Urothelium cell line (cell line): Measurements from ENCODE around the gene LIMCH1.

Source experiments
- DNase-seq: peaks from one replicate; pipeline ENCODE4 v3.0.0; 2011; ENCODE audit warnings: low spot score, mixed read lengths
- FAIRE-seq: peaks from 2 replicates; lab custom pipeline; 2011; peaks lifted over from hg19 to GRCh38; lab: Jason Lieb, UNC

LIMCH1 gene

DNA sequence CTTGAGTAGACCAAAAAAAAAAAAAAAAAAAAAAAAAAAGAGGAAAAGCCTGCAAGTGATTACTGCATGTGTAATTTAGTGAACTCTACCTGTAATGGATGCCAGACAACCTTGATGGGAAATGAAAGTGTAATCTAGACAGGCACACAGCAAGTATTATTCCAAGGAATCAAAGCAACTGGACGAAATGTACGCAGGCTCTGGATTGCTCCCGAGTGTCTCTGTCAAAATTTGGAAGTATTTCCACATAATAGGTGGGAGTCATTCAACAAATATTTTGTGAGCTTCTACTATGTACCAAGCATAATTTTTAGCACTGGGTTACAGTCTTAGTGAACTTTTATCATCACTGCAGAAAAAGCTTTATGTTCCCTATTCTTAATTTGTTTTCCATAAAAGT is 64.2 kb downstream of the LIMCH1 start:
- FAIRE-seq (no peak), DNase-seq (no peak)

DNA sequence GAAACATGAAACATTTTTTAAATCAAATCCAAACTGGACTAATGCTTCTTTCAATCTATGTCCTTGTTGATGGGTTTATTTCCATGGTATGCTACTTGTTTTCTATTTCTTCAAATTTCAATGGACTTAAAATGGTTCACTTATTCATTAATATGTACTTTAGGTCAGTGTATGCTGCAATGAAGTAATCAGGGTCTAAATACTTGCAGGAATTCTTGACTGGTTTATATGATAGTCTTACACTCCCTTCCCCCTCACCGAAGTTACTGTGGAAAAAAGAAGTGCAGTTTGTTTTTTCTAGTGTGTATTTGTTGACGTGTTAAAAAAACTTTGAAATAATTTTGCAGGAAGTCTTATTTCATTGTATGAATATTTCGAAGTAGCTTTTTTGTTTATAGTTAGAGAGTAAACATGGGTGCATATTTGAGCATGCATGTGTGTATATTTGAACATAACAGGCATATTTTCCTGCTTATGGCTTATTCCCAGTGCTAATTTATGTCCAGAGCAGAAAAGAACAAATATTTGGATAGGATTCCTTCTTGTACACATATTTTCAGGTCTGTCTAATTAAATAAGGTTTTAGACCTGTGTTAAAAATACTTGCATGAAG is 65.0 kb downstream of the LIMCH1 start:
- DNase-seq (no peak), FAIRE-seq (no peak)

DNA sequence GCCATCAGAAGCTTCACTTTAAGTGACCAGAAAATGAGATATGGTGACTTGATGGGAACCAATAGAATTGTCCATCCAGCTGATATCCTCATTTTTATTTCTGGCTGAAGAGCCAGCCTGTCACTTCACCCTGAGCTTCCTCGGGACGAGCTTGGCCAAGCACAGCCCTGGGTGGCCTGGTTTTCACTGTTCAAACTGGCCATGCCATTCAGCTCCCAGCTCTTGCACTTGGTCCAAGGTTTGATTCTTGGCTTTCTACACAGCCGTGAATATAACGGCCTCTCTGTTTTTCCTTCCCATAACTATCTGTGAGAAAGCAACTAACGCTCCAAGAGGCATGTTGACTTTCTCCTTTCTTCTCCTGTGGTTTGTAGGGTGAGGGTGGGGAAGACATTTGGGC is 71.9 kb downstream of the LIMCH1 start:
- no peak for DNase-seq
- FAIRE-seq = no peak

DNA sequence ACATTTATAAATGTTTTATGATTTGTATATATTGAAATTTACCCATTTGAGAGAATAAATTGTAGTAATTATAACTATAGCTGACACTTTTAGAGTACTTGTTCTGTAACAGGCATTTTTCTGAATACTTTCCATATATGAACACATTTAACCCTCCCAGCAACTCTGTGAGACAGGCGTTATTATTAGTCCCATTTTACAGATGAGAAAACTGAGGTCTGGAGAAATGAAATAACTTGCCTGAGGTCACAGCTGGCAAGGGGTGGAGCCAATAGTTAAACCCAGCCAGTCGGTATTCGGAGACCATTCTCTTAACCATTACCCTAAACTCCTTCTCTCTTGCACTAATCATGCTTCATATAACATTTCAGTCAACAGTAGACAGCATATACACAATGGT is 72.5 kb downstream of the LIMCH1 start:
- no peak for FAIRE-seq
- DNase-seq = no peak

DNA sequence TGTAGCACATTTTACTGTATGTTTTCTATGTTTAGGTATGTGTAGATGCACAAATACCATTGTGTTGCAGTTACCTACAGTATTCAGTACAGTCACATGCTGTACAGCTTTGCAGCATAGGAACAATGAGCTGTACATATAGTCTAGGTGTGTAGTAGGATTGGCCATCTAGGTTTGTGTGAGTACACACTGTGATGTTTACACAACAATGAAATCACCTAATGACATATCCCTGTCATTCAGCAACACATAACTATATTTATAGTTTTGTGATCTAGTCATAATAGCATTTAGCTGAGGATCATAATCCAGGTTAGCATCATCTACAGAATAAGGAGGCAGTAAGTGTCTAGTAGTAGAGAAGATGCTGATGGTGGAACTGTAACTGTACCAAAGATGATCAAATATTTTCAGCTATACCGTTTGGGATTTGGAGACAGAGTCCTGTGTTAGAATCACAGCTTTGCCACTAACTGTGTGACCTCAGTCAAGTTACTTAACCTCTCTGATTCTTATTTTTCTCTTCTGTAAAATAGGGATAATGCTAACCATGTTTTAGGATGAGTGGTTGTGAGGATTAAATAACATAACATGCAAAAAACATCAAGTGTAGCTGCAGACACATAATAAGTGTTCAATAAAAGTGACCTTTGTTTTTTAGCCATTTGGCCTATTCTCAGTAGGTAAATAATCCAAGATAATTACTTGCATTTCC is 73.3 kb downstream of the LIMCH1 start:
- FAIRE-seq (peak; percentile 59), DNase-seq (no peak)

DNA sequence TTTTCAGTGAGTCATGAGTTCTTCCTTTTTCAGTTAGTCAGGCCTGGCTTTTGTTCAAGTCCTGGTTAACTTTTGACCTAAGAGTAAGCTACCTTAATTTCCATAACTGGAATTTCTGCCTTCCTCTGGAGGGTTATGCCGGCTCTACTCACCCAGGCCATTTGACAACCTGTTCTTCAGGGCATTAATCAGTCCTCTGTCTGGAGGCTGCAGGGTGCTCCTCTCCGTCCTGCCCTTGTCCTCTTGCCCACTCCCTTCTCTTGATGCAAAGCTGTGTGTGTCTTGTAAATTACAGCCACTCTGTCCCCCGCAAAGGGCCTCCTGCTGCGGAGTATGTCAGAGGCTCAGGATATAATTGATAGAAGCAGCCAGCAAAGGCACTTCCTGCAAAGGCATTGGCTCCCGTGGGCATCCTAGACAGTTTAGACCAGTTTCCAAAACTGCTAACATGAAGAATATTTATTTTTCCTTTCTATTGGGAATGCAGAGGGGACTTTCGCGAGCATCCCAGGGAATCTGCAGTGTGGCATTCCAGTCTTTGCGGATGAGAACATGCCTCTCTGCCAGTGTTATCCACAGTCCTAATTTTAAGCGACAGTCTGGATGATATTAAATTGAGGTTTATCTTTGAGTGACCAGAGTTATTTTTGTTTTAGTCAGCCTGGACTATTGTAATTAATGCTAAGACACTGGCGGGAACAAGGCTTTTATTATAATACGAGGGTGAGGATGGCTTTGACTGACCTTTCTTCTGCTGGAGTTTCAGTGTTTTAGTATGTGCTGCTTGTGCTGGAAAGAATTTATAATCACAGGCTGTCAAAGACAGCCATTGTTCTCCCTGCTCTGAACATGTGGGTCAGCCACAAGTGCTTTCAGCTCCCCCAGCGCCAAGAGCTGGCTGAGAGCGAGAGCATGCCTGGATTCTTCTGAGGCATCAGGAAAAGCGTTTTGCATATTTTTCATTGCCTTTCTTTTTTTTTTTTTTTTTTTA is 74.2 kb downstream of the LIMCH1 start:
- FAIRE-seq (peak; percentile 61), DNase-seq (peak; percentile 81)

DNA sequence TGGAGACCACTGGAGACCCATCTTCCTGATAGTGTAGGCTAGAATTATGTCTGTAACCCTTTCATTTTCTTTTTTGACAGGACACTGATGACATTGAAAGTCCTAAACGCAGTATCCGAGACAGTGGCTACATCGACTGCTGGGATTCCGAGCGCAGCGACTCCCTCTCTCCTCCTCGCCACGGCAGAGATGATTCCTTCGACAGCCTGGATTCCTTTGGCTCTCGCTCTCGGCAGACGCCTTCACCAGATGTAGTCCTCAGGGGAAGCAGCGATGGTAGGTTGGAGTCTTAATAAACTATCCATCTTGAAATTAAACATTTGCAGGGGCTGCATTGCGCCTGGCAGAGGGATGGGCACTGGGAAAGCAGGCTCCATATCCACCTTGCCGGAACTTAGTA is 75.4 kb downstream of the LIMCH1 start:
- no peak for DNase-seq
- FAIRE-seq = no peak

DNA sequence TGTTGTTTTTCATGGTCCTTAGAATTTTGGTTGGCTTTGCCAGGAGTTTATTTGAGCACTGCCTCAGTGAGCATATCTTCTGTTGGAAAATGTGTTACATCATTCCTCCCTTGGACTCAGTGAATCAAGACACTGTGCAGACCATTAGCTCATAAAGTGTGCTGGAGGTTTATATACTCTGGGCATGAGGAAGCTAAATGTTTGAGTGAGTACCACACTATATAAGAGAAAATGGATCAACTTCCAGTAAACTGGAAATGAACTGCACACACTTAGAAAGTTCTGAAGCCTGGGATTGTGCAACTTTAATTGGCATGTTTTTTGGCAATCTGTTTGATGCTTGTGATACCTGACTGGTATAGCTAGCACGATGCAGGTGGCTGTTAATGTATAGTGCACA is 75.9 kb downstream of the LIMCH1 start:
- FAIRE-seq (peak; percentile 35), DNase-seq (no peak)

DNA sequence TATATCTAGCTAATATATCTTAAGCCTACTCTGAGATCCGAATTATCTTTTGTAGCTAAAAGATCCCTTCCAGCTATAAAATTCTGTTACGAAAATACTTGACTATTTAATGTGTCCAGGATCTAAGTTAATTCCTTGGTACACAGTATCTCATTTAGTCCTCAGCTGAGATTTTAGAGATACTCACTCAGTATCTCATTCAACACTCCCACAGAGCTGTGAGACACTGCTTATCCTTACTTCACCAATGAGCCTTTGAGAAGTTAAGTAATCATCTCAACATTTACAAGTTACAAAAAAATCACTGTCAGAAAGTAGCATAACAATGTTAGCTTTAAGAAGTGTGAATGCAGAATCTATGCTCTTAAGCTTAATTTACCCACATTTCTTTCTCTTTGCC is 76.6 kb downstream of the LIMCH1 start:
- peak; percentile 9 for FAIRE-seq
- DNase-seq = no peak

DNA sequence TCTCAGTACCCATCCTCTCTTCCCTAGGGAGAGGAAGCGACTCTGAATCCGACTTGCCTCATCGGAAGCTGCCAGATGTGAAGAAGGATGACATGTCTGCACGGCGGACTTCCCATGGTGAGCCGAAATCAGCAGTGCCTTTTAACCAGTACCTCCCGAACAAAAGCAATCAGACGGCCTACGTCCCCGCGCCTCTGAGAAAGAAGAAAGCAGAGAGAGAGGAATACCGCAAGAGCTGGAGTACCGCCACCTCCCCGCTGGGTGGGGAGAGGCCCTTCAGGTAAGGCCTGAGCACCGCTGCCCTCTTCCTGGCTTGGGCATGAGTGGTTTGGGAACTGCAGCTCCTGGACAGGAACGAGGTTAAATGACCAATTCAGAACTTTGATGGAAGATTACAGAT is 81.2 kb downstream of the LIMCH1 start:
- DNase-seq (no peak), FAIRE-seq (no peak)

DNA sequence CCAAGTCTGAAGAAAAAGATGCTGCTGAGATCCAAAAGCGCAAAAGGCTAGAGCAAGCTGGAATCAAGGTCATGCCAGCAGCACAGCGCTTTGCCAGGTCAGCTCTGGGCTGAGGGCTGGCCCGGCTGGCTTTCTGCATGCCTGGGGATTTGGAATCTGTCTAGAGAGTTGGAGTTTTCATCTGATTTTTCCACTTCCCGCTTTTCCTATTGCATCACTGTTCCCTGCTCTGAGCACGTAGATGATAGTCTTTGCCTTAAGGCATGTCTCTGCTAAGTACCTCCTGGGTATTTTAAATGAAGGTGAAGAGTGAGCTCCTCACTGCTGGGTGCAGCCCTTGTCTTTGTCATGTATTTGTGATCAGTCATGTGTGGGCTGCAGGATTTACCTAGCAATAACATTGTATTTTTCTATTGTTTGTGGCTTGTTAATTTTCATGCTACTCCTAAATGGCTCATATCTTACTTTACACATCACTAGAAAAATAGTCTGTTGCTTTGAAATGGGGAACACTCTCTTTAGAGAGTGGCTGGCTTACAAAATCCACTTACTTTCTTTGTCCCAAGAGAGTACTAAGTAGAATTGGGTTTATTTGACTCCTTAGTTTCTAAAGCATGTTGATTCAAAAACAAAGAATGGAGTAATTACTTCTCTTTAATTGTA is 82.8 kb downstream of the LIMCH1 start:
- DNase-seq = no peak
- FAIRE-seq = no peak

DNA sequence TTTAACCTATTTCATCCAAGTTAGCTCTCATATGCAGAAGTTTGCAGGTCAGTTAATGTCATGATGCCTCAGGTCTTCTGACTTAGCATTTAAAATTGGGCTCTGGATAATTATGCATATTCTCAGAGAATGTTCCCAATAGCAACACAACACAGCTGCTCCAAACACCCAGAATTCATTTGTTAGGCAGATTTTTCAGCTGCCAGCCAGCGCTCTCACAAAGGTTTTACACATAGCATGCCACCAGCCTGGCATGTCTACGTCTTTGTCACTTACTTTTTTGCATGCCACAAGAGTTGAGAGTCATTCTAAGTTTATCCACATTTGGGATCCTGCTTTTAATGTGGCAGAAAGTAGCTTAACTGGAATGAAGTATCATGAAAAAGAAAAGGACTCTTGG is 84.8 kb downstream of the LIMCH1 start:
- no peak for DNase-seq
- no peak for FAIRE-seq

DNA sequence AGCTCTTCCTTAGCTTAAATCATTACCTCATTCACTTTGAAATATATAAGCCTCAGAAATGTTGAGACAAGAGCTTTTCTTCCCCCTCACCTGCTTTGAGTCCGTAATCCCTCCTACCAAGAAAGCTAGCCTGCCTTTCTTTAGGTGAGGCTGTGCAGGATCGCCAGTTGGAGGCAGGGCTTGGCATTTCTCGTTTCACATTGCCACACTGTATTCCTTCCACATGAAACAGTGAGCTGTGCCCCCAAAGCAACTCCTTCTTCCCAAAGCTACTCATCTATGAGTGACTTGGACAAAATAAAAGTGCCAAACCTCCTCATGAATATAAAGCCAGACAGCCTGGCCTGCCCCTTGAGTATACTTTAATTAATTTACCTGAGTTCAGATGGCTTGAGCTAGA is 86.8 kb downstream of the LIMCH1 start:
- no peak for FAIRE-seq

DNA sequence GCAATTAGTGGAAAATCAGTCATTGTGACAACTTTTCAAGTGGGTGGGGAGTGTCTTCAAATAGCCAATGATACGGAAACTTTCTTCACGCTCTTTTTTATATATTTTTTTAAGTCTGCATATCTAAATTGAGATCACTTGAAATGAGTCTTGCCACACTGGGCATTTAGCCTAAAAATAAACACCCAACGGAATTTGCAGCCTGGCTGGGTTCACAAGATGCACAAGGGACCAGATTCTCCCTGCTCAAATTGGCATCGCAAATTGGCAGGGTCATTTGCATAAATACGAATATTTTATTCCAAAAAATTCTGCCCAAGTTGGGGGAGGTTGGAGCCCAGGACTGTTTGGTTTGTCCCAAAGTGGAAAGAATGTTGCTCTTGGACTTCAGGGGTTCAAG is 87.6 kb downstream of the LIMCH1 start:
- DNase-seq = no peak
- FAIRE-seq = no peak

More for the DNA sequence above, 86.8 kb downstream of the LIMCH1 start:
- no peak for DNase-seq

DNA sequence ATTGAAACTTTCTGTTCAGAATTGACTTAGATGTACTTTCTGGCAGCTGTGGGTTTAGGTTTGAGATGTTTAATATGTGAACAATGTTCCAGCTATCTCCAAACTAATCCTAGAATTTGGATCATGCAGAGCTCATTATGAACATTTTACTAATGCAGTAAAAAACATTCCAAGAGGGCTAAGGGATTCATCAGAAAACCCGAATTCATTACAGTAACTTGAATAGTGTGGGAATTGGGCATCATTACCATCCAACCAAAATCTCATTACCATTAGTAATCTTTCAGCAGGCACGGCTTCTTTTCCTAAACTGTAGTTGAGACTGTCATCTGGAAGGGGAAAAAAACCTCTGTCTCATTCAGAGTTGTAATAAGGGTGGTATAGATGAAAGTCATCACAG is 91.0 kb downstream of the LIMCH1 start:
- no peak for FAIRE-seq
- DNase-seq = no peak

DNA sequence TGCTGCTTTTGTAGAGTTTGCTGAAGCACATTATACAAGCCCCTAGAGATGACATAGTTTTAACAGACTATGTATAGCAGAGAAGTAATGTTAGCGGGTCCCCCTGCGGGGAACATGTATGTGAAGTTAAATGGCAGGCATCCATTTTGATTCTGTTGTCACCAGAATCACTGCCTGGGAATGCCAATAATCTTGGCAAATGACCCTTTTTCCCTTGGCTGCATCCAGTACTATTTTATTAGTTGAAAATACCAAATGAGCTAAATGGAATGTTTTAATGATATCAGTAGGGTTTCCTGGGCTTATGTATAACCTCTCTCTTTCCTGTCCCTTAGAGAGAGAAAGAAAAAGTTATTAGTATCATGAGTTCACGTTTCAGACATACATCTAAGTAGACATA is 93.6 kb downstream of the LIMCH1 start:
- no peak for FAIRE-seq
- DNase-seq = no peak

DNA sequence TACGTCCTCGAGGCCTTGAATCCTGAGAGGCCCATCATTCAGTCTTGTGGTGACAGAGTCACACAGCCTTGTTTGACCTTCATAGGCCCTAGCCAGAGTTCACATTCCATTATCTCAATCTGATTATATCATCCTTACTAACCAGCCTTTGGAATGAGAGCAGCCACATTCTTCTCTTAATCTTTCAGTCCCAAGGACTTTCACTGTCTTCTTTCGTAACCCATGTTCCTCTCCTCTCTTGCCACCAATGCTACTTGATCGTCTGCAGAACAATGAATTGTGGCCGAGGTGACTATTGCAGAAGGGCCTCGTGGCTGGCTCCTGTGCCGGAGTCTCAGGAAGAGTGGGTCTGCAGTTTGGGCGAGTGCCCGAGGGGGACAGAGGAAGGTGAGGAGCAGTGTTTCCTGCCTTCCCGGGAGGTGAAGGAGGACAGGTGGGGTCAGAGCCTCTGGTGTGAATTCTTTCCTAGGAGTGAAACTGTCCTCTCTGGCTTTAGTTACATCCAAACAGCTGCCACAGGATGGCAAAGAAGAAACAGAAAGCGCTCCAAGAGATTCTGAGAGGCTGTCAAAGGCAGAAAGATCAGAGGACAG is 94.6 kb downstream of the LIMCH1 start:
- FAIRE-seq (no peak), DNase-seq (no peak)

DNA sequence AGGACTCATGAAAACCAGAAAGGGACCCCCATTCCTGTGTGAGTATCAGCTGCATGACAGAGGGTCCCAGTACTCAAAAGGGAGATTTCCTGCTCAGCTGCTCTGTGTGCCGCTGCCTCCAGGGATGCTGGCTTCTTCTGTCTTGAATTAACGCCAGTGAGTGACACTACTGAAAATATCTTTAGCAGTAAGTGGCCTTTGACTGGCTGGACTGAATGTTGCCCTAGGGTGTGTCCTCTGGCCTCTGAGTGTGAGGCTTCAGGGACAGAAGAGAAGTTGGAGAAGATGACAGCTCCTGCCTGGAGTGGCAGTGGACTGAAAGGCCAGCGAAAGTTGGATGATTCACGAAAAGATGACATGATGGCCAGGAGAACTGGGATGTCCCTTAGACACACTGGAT is 95.4 kb downstream of the LIMCH1 start:
- DNase-seq (no peak), FAIRE-seq (no peak)

DNA sequence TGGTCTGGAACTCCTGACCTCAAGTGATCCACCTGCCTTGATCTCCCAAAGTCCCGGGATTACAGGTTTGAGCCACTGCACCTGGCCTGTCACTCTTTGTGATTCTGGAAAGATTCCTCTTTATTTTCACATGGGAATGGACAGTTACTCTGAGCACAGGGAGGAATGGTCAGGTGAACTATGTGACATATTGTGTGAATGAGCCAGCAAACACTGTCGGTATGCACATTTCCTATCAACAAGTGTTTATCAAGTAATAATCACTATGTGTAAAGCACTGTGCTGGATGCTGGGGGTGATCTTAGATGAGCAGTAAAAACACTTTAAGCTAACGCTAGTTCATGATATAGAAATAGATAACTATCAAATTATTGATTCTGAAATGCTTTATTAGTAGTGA is 97.5 kb downstream of the LIMCH1 start:
- no peak for DNase-seq
- no peak for FAIRE-seq

DNA sequence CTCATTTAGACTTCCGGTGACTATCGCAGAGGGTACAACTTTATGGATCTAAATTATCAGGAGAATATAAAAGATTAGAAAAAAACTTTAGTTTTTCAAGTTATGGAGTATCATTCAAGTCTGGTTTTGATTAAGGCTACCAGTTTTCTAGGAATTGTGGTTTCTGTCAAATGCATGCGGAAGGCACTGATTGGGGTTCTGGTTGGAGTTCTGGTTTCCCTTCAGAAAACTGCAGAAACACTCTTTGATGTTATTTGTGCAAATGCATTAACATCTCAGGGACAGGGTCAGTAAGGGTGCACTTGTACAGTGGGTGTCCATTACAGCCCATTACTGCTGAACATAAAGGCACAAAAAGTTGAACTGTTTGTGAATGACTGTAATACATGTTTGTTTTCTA is 100.2 kb downstream of the LIMCH1 start:
- DNase-seq (no peak), FAIRE-seq (no peak)

DNA sequence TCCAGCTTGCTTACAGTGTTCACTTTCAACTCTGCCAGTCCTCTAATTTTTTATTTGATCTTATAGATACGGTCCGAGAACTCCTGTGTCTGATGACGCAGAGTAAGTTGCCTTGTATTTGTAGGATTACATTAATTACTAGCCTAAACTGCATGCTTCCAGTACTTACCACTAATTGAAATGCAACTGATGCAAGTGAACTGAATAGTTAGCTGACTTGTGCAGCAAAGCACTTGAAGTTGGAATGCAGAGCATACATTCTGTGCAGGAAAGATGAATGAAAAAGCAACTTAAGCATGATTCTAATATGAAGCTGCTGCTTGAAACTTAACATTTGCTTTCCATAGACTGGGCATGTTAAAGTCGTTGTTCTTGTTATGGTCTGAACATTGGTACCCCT is 100.9 kb downstream of the LIMCH1 start:
- FAIRE-seq = no peak
- DNase-seq = no peak
